ENCODE measurements around the gene C1QBP. TPM values are rescaled to one million over a fixed set of nuclear protein-coding genes. Genes with fewer than 3 reads are reported as not detected.
"Not testable (repeated sequence)": the region's sequence is repeated elsewhere in the genome, so short reads cannot be mapped to it uniquely, and the experiment has no call there.

C1QBP gene
- total RNA-seq, 1 donor from 2014 or later = 142 TPM

DNA sequence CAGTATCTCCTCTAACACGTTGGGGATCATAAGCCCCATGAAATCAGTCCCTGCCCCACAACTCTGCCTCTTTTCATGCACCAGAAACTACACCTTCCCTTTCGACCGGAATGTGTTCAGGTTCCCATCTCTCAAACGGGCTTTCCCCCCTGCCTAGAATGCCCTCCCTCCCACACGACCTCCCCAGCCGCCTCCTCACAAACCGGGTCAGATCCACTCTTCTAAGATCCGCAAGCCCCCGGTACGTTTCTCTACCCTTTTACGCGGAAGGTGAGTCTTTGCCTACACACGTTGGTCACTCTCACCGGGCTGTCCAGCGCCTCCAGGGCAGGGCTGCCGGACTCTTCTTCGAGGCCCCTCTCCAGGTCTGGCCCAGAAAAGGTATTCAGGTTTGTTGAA is 29.1 kb upstream of the C1QBP start:
- H3K27ac ChIP-seq (ENCODE audit: low read depth, low read length) = peak overlapping the region; percentile 49
- no peaks in the 10 kb centered on the region for H3K27me3 ChIP-seq (ENCODE audit: control insufficient read depth in 3 of 3, insufficient read depth in 3 of 3, low read length in 3 of 3)
- H3K36me3 ChIP-seq (ENCODE audit: control insufficient read depth in 3 of 3, insufficient read depth in 3 of 3, low read length in 3 of 3) = peaks cover 0 to 8% (median 8%) of the 10 kb centered on the region in 3 donors
- no peaks in the 10 kb centered on the region for H3K9me3 ChIP-seq (ENCODE audit: control insufficient read depth in 3 of 3, low read length in 3 of 3)
- peak overlapping the region; percentile 79 to 90 (median 84) for H3K9ac ChIP-seq (ENCODE audit: low read depth in 1 of 3, low read length in 3 of 3)
- peak overlapping the region; percentile 84 to 90 (median 85) for H3K4me3 ChIP-seq (ENCODE audit: low read length in 3 of 3)
- peaks cover 9 to 17% (median 16%) of the 10 kb centered on the region in 3 donors for H3K4me1 ChIP-seq (ENCODE audit: control insufficient read depth in 3 of 3, insufficient read depth in 3 of 3, low read length in 3 of 3)

DNA sequence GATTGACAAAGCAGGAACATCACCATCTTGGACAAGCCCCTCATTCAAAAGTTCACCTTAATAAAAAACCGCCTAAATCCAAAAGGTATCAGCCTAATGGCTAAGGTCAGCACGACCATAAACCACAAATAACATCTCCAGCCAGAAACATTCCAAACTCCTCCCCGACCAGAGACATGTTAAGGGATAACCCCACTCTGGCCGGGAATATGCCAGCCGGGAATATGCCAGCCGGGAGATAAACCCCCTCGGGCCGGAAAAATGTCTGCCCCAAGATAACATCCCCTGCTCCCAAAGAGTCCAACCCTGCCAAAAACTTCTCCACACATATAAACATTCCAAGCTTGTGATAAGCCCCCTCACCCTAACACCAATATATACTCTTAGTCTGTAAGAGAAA is 28.5 kb upstream of the C1QBP start:
- peak overlapping the region; percentile 39 to 84 (median 79) for H3K9ac ChIP-seq (ENCODE audit: low read depth in 1 of 3, low read length in 3 of 3)
- H3K9me3 ChIP-seq (ENCODE audit: control insufficient read depth in 3 of 3, low read length in 3 of 3) = no peaks in the 10 kb centered on the region
- peaks cover 0 to 7% (median 6%) of the 10 kb centered on the region in 3 donors for H3K36me3 ChIP-seq (ENCODE audit: control insufficient read depth in 3 of 3, insufficient read depth in 3 of 3, low read length in 3 of 3)
- H3K4me3 ChIP-seq (ENCODE audit: low read length in 3 of 3) = peak overlapping the region; percentile 84 to 90 (median 85)
- peaks cover 10 to 19% (median 17%) of the 10 kb centered on the region in 3 donors for H3K4me1 ChIP-seq (ENCODE audit: control insufficient read depth in 3 of 3, insufficient read depth in 3 of 3, low read length in 3 of 3)
- no peak overlapping the region for H3K27ac ChIP-seq (ENCODE audit: low read depth, low read length)
- H3K27me3 ChIP-seq (ENCODE audit: control insufficient read depth in 3 of 3, insufficient read depth in 3 of 3, low read length in 3 of 3) = no peaks in the 10 kb centered on the region

DNA sequence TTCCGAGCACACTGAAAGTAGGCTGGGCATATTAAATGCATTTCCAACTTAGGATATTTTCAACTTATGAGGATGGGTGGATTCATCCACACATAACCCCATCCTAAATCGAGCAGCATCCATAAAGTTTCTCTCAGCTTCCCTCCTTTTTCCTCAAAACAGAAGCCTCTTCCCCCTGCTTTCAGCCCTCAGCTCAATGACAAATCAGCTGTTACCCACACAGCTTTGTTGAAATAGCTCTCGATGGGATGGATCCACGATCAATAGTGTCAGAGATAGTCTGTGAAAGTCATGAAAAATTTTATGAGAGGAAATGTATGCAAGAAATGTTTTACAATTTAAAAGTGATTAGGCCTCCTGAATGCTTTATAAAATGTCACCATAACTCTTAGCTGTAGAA is 27.3 kb upstream of the C1QBP start:
- H3K36me3 ChIP-seq (ENCODE audit: control insufficient read depth in 3 of 3, insufficient read depth in 3 of 3, low read length in 3 of 3) = no peaks in the 10 kb centered on the region
- H3K9ac ChIP-seq (ENCODE audit: low read depth in 1 of 3, low read length in 3 of 3) = no peak overlapping the region
- H3K4me3 ChIP-seq (ENCODE audit: low read length in 3 of 3) = no peak overlapping the region
- no peaks in the 10 kb centered on the region for H3K9me3 ChIP-seq (ENCODE audit: control insufficient read depth in 3 of 3, low read length in 3 of 3)
- H3K27ac ChIP-seq (ENCODE audit: low read depth, low read length) = no peak overlapping the region
- peaks cover 14 to 23% (median 17%) of the 10 kb centered on the region in 3 donors for H3K4me1 ChIP-seq (ENCODE audit: control insufficient read depth in 3 of 3, insufficient read depth in 3 of 3, low read length in 3 of 3)
- no peaks in the 10 kb centered on the region for H3K27me3 ChIP-seq (ENCODE audit: control insufficient read depth in 3 of 3, insufficient read depth in 3 of 3, low read length in 3 of 3)

DNA sequence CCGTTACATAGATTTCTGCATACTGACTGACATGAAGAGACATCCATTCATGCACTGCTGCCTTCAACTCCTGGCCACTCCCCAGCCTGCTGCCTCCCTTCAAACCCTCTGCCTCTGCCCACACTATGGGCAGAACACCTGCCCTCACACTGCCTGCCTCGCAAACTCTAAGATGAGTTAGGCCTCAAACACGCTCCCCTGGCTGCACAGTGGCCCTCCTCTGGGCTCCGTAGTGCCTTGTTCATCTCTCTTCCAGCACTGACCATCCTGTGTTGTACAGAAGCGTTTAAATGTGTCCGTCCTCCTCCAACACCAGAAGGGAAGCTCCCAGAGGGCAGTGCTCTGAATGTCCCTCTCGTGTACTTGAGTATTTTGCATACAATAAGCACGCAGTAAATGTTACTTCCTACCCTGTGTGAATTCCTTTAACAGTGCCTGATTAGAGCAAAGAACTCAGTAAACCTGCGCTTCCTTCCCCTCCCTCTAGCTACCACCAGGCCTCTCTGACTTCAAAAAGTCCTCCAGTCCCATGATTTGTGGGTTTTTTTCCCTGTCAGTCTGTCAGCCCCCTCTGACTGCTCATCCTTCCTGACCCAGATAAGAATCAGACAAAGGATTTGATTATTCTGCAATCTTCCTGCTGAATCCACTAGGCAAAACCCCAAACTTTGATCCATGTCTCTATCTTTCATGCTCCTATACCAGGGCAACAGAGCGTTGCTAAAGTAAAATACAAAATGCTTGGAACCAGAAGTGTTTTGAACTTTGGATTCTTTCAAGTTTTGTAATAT is 26.0 kb upstream of the C1QBP start:
- Histone ChIP-seq H3K27ac (ENCODE audit: low read depth, low read length) (no peak overlapping the region), H3K9me3 (ENCODE audit: control insufficient read depth in 3 of 3, low read length in 3 of 3) (no peaks in the 10 kb centered on the region), H3K4me1 (ENCODE audit: control insufficient read depth in 3 of 3, insufficient read depth in 3 of 3, low read length in 3 of 3) (peaks cover 14 to 23% (median 17%) of the 10 kb centered on the region in 3 donors)

DNA sequence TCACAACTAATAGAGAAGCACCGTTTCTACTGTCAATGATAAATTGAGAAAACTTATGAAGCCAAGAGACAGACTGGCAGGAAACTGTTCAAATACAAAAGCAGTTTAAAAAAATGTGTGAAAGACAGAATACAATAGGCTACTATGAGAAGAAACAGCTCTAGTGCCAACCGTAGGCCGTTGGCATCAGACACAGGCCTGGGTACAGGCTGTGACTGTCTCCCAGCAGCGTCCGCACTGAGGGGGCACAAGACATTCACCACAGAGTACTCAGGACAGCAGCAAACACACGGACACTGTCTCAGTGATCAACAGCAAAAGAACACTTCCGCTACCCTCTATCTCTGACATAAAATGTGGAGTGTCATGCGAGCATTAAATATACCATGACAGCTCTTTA is 7.8 kb upstream of the C1QBP start:
- Histone ChIP-seq H3K9ac (ENCODE audit: low read depth in 1 of 3, low read length in 3 of 3) (no peak overlapping the region), H3K4me3 (ENCODE audit: low read length in 3 of 3) (no peak overlapping the region), H3K9me3 (ENCODE audit: control insufficient read depth in 3 of 3, low read length in 3 of 3) (no peaks in the 10 kb centered on the region)

More for the DNA sequence above, 26.0 kb upstream of the C1QBP start:
- Histone ChIP-seq H3K36me3 (ENCODE audit: control insufficient read depth in 3 of 3, insufficient read depth in 3 of 3, low read length in 3 of 3) (peaks cover 4 to 7% (median 4%) of the 10 kb centered on the region in 3 donors), H3K9ac (ENCODE audit: low read depth in 1 of 3, low read length in 3 of 3) (no peak overlapping the region), H3K27me3 (ENCODE audit: control insufficient read depth in 3 of 3, insufficient read depth in 3 of 3, low read length in 3 of 3) (no peaks in the 10 kb centered on the region), H3K4me3 (ENCODE audit: low read length in 3 of 3) (no peak overlapping the region)

DNA sequence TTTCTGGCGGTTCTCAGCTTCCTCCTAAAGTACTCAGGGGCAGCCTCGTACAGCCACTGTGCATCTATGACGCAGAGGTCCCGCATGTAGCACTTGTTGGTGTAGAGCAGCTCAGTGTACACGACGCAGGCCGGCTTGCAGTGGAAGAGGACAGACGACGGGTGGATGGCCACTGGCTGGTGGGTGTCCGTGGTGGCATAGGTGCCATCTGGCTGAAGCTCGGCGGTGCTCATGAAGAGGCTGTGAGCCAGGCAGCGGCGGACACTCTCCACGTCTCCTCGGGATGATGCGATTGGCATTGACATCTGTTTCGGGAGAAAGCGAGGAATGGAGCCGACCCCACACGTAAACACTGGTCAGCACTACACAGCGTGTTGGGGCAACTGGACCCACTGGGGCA is 5.3 kb upstream of the C1QBP start:
- no peak overlapping the region for H3K9ac ChIP-seq (ENCODE audit: low read depth in 1 of 3, low read length in 3 of 3)
- H3K36me3 ChIP-seq (ENCODE audit: control insufficient read depth in 3 of 3, insufficient read depth in 3 of 3, low read length in 3 of 3) = peaks cover 37 to 44% (median 43%) of the 10 kb centered on the region in 3 donors

More for the DNA sequence above, 7.8 kb upstream of the C1QBP start:
- Histone ChIP-seq H3K4me1 (ENCODE audit: control insufficient read depth in 3 of 3, insufficient read depth in 3 of 3, low read length in 3 of 3) (no peaks in the 10 kb centered on the region), H3K36me3 (ENCODE audit: control insufficient read depth in 3 of 3, insufficient read depth in 3 of 3, low read length in 3 of 3) (peaks cover 42 to 55% (median 55%) of the 10 kb centered on the region in 3 donors), H3K27me3 (ENCODE audit: control insufficient read depth in 3 of 3, insufficient read depth in 3 of 3, low read length in 3 of 3) (no peaks in the 10 kb centered on the region), H3K27ac (ENCODE audit: low read depth, low read length) (no peak overlapping the region)

DNA sequence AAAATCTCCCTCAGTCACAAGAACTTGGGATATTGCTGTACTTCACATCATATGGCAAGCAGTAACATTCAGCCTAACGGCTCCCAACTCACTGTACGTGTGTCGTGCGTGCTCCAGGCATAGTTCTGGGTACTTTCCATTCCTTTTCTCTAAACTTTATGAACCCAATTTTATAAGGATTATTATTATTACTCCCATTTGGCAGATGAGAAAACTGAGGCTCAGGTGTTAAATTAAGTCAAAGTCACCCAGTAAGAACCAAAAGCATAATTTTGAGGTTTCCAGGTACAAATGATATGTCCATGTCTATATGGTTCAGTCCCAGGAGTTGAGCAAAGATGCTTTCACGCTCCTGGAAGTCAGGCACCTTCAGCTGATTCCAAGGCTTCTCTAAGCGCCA is 4.8 kb upstream of the C1QBP start:
- peaks cover 35 to 42% (median 40%) of the 10 kb centered on the region in 3 donors for H3K36me3 ChIP-seq (ENCODE audit: control insufficient read depth in 3 of 3, insufficient read depth in 3 of 3, low read length in 3 of 3)
- H3K4me1 ChIP-seq (ENCODE audit: control insufficient read depth in 3 of 3, insufficient read depth in 3 of 3, low read length in 3 of 3) = peaks cover 4 to 6% (median 5%) of the 10 kb centered on the region in 3 donors
- H3K9me3 ChIP-seq (ENCODE audit: control insufficient read depth in 3 of 3, low read length in 3 of 3) = no peaks in the 10 kb centered on the region
- H3K4me3 ChIP-seq (ENCODE audit: low read length in 3 of 3) = no peak overlapping the region
- no peak overlapping the region for H3K9ac ChIP-seq (ENCODE audit: low read depth in 1 of 3, low read length in 3 of 3)
- no peak overlapping the region for H3K27ac ChIP-seq (ENCODE audit: low read depth, low read length)
- no peaks in the 10 kb centered on the region for H3K27me3 ChIP-seq (ENCODE audit: control insufficient read depth in 3 of 3, insufficient read depth in 3 of 3, low read length in 3 of 3)

More for the DNA sequence above, 5.3 kb upstream of the C1QBP start:
- Histone ChIP-seq H3K27me3 (ENCODE audit: control insufficient read depth in 3 of 3, insufficient read depth in 3 of 3, low read length in 3 of 3) (no peaks in the 10 kb centered on the region), H3K4me3 (ENCODE audit: low read length in 3 of 3) (no peak overlapping the region), H3K27ac (ENCODE audit: low read depth, low read length) (no peak overlapping the region), H3K4me1 (ENCODE audit: control insufficient read depth in 3 of 3, insufficient read depth in 3 of 3, low read length in 3 of 3) (peaks cover 4 to 5% (median 4%) of the 10 kb centered on the region in 3 donors), H3K9me3 (ENCODE audit: control insufficient read depth in 3 of 3, low read length in 3 of 3) (no peaks in the 10 kb centered on the region)

DNA sequence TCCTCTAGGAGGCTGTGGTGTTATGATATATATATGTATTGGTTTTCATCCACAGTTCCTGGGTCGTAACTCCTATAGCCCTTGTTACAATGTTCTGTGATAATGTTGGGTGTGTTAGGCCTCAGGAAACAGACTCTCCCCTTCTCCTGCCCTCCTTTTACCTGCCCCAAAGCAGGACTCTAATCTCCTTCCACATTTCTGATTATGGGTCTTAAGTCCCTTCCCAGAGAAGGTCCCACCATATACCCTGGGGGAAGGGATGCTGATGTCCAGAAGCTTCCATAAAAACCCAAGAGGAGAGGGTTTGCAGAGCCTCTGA is 450 bp upstream of the C1QBP start:
- peak overlapping the region; percentile 80 to 92 (median 84) for H3K9ac ChIP-seq (ENCODE audit: low read depth in 1 of 3, low read length in 3 of 3)
- H3K27ac ChIP-seq (ENCODE audit: low read depth, low read length) = peak overlapping the region; percentile 76
- H3K9me3 ChIP-seq (ENCODE audit: control insufficient read depth in 3 of 3, low read length in 3 of 3) = no peaks in the 10 kb centered on the region
- no peaks in the 10 kb centered on the region for H3K27me3 ChIP-seq (ENCODE audit: control insufficient read depth in 3 of 3, insufficient read depth in 3 of 3, low read length in 3 of 3)
- peaks cover 23 to 35% (median 35%) of the 10 kb centered on the region in 3 donors for H3K36me3 ChIP-seq (ENCODE audit: control insufficient read depth in 3 of 3, insufficient read depth in 3 of 3, low read length in 3 of 3)
- H3K4me3 ChIP-seq (ENCODE audit: low read length in 3 of 3) = peak overlapping the region; percentile 72 to 97 (median 89)
- H3K4me1 ChIP-seq (ENCODE audit: control insufficient read depth in 3 of 3, insufficient read depth in 3 of 3, low read length in 3 of 3) = peaks cover 4 to 18% (median 15%) of the 10 kb centered on the region in 3 donors

DNA sequence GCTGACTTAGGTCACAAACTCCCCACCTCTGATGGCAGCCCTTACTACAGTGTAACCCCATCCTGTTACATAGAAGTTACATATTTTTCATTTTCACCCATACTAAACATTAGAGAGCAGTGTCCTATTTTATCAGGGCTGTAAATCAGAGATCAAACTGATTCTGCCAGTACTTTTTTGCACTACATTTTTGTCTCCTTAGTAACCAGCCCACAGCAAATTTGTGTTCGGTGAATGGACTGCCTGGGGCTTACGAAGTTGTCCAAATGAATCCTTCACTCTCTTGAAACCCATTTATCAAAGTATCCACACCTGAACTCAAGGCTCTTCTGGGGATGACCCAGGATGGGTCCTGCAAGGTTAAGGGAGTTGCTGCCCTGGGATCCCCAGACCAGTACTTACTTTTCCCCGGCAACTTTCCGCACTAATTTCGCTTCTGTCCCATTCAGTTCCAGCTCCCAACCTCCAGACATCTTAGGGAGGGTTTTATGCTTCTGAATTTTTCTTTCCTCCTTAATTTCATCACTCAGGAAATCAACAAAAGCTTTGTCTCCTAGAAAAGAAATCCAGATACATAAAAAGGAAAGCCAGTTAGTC is 1.1 kb downstream of the C1QBP start:
- H3K27me3 ChIP-seq (ENCODE audit: control insufficient read depth in 3 of 3, insufficient read depth in 3 of 3, low read length in 3 of 3) = no peaks in the 10 kb centered on the region
- H3K27ac ChIP-seq (ENCODE audit: low read depth, low read length) = peak overlapping the region; percentile 76
- H3K36me3 ChIP-seq (ENCODE audit: control insufficient read depth in 3 of 3, insufficient read depth in 3 of 3, low read length in 3 of 3) = peaks cover 23 to 37% (median 36%) of the 10 kb centered on the region in 3 donors
- H3K9me3 ChIP-seq (ENCODE audit: control insufficient read depth in 3 of 3, low read length in 3 of 3) = no peaks in the 10 kb centered on the region
- H3K9ac ChIP-seq (ENCODE audit: low read depth in 1 of 3, low read length in 3 of 3) = peak overlapping the region; percentile 84 to 92 (median 89)
- peak overlapping the region; percentile 82 to 97 (median 89) for H3K4me3 ChIP-seq (ENCODE audit: low read length in 3 of 3)
- peaks cover 4 to 18% (median 15%) of the 10 kb centered on the region in 3 donors for H3K4me1 ChIP-seq (ENCODE audit: control insufficient read depth in 3 of 3, insufficient read depth in 3 of 3, low read length in 3 of 3)

DNA sequence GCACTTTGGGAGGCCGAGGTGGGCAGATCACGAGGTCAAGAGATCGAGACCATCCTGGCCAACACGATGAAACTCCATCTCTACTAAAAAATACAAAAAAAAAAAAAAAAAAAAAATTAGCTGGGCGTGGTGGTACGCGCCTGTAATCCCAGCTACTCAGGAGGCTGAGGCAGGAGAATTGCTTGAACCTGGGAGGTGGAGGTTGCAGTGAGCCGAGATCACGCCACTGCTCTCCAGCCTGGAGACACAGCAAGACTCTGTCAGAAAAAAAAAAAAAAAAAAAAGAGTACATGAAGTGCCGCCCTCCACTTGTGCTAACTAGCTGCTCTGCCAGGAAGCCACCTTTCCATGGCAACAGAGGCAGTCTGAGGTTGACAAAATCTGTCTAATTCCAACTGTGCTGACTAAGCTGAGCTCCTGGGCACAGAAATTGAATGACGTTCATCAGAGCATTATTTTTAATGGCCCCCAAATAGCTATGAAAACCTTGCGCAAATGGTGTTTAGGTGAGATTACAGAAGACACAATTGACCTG is 3.1 kb downstream of the C1QBP start:
- H3K4me3 ChIP-seq (ENCODE audit: low read length in 3 of 3); H3K27ac ChIP-seq (ENCODE audit: low read depth, low read length); H3K9me3 ChIP-seq (ENCODE audit: control insufficient read depth in 3 of 3, low read length in 3 of 3); H3K27me3 ChIP-seq (ENCODE audit: control insufficient read depth in 3 of 3, insufficient read depth in 3 of 3, low read length in 3 of 3); H3K9ac ChIP-seq (ENCODE audit: low read depth in 1 of 3, low read length in 3 of 3): not testable (repeated sequence)
- peaks cover 4 to 18% (median 15%) of the 10 kb centered on the region in 3 donors for H3K4me1 ChIP-seq (ENCODE audit: control insufficient read depth in 3 of 3, insufficient read depth in 3 of 3, low read length in 3 of 3)
- peaks cover 35 to 54% (median 51%) of the 10 kb centered on the region in 3 donors for H3K36me3 ChIP-seq (ENCODE audit: control insufficient read depth in 3 of 3, insufficient read depth in 3 of 3, low read length in 3 of 3)

All from skeletal muscle tissue (tissue), 4 donors.